ENCODE results near the gene NID1.
"Not testable (repeated sequence)": the region's sequence is repeated elsewhere in the genome, so short reads cannot be mapped to it uniquely, and the experiment has no call there.

Gene NID1

GRCh38 chr1:235933017-235933765, 131.7 kb downstream of the NID1 start:
- no peak for DNase-seq (ENCODE audit: low read depth)

- DNase-seq (ENCODE audit: low read depth): no peak
Measured at GRCh38 chr1:235932090-235932510, 132.8 kb downstream of the NID1 start.

GRCh38 chr1:235931171-235931738, 133.6 kb downstream of the NID1 start:
- DNase-seq (ENCODE audit: low read depth): no peak

- DNase-seq (ENCODE audit: low read depth): no peak
Measured at GRCh38 chr1:235930543-235930942, 134.3 kb downstream of the NID1 start.

GRCh38 chr1:235929216-235929615, 135.7 kb downstream of the NID1 start:
- no peak for DNase-seq (ENCODE audit: low read depth)

GRCh38 chr1:235928197-235928596, 136.7 kb downstream of the NID1 start:
- DNase-seq (ENCODE audit: low read depth): no peak

GRCh38 chr1:235927551-235927950, 137.3 kb downstream of the NID1 start:
- not testable (repeated sequence) for DNase-seq (ENCODE audit: low read depth)
